OCI-LY1 (cell line): ENCODE measurements around the gene KDM5C.
A peak's percentile ranks its signal among the peaks of the same experiment; 100 is the strongest.

Source experiments
- EZH2 ChIP-seq: fragments of 200-600 bp; sonication (generic), shearing (Covaris generic); IDR thresholded peaks from 2 replicates; pipeline ENCODE4 v1.8.0; 2017; ENCODE audit warnings: borderline replicate concordance, mixed run types, mild to moderate bottlenecking, antibody characterized with exemption, low read length, moderate library complexity, mixed read lengths
- TF ChIP-seq, protein P1 (sequence below): fragments of 200-600 bp; sonication (generic), shearing (Covaris generic); IDR thresholded peaks from 2 replicates; pipeline ENCODE4 v1.5.1; 2017; ENCODE audit warnings: mild to moderate bottlenecking, antibody characterized with exemption, low read length, moderate library complexity, mixed read lengths

DNA sequence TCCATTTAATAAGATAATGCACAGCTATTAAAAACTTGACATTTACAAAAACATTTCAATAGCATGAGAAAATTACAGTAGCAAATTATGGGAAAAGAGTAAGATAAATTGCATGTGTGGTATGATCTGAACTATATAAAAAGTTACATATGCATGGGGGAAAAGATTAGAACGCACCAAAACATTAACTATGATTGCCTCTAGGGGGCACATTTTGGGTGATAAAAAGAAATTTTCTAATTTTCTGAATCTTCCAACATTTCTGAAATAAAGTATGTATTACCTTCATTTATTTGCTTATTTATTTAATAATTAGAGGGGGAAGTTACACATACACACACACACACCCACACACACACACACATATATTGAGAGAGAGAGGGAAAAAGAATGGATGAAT is 19.6 kb upstream of the KDM5C start:
- TF ChIP-seq, protein P1, sequence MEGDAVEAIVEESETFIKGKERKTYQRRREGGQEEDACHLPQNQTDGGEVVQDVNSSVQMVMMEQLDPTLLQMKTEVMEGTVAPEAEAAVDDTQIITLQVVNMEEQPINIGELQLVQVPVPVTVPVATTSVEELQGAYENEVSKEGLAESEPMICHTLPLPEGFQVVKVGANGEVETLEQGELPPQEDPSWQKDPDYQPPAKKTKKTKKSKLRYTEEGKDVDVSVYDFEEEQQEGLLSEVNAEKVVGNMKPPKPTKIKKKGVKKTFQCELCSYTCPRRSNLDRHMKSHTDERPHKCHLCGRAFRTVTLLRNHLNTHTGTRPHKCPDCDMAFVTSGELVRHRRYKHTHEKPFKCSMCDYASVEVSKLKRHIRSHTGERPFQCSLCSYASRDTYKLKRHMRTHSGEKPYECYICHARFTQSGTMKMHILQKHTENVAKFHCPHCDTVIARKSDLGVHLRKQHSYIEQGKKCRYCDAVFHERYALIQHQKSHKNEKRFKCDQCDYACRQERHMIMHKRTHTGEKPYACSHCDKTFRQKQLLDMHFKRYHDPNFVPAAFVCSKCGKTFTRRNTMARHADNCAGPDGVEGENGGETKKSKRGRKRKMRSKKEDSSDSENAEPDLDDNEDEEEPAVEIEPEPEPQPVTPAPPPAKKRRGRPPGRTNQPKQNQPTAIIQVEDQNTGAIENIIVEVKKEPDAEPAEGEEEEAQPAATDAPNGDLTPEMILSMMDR = peak; percentile 16; the same call in 1 of the 2 replicates
- TF ChIP-seq EZH2 = no peak
